H1 (cell line): ENCODE results near the gene ELOVL3. TPM values are rescaled to one million over a fixed set of nuclear protein-coding genes. Genes with fewer than 3 reads are reported as not detected.

Experiments used
- CTCF ChIA-PET: fragments of 300-600 bp; sonication (Branson Sonifier 250); formaldehyde crosslinking; loops from one replicate; lab custom pipeline; 2021; ENCODE audit not compliant: partially characterized antibody; lab: Charles Lee
- POLR2A ChIA-PET: fragments of 300-600 bp; sonication (Branson Sonifier 250); formaldehyde crosslinking; loops from one replicate; lab custom pipeline; 2021; ENCODE audit warnings: inconsistent platforms; ENCODE audit not compliant: partially characterized antibody; lab: Charles Lee
- DNase-seq, 2 experiments: peaks; one replicate each; pipeline versions ENCODE4 v3.0.0 to v3.0.0-alpha.2; 2010 to 2022; ENCODE audit warnings: low spot score in 2 of 2, low read depth in 1 of 2, mixed read lengths in 1 of 2
- FAIRE-seq: peaks from 2 replicates; lab custom pipeline; 2011; peaks lifted over from hg19 to GRCh38; lab: Jason Lieb, UNC
- H2AFZ ChIP-seq: 2 replicates; pipeline ENCODE4 v1.8.1; 2012; ENCODE audit warnings: low read length, inconsistent platforms
- H2AK5ac ChIP-seq: 2 replicates; pipeline ENCODE4 v1.6.1; 2013; ENCODE audit warnings: low read depth, low read length
- H2BK120ac ChIP-seq: replicated peaks from 2 replicates; pipeline ENCODE3; 2013; ENCODE audit warnings: low read depth, low read length, inconsistent platforms
- H2BK12ac ChIP-seq: 2 replicates; pipeline ENCODE4 v1.6.1; 2013; ENCODE audit warnings: low read depth, low read length
- H2BK15ac ChIP-seq: 2 replicates; pipeline ENCODE4 v1.6.1; 2013; ENCODE audit warnings: low read length
- H2BK20ac ChIP-seq: 2 replicates; pipeline ENCODE4 v1.6.1; 2013; ENCODE audit warnings: low read length
- H2BK5ac ChIP-seq: 2 replicates; pipeline ENCODE4 v1.6.1; 2013; ENCODE audit warnings: low read depth, low read length
- H3K14ac ChIP-seq: 2 replicates; pipeline ENCODE4 v1.6.1; 2013; ENCODE audit warnings: inconsistent platforms; ENCODE audit not compliant: insufficient read length
- H3K18ac ChIP-seq: 2 replicates; pipeline ENCODE4 v1.6.1; 2013; ENCODE audit warnings: low read length; ENCODE audit errors: extremely low read depth
- H3K23ac ChIP-seq: 2 replicates; pipeline ENCODE4 v1.6.1; 2013; ENCODE audit warnings: inconsistent platforms; ENCODE audit not compliant: insufficient read length
- H3K23me2 ChIP-seq: 2 replicates; pipeline ENCODE4 v1.6.1; 2013; ENCODE audit warnings: low read depth, low read length
- H3K27ac ChIP-seq: 2 replicates; pipeline ENCODE4 v1.6.1; 2011; ENCODE audit warnings: low read depth, low read length, inconsistent platforms
- H3K27me3 ChIP-seq, 4 experiments: replicated peaks in 1 of 4; 1 replicate in 1 of 4; 2 replicates in 3 of 4; pipeline versions ENCODE4 v1.6.1 to v1.8.1; 2011 to 2013; ENCODE audit warnings: low read length in 3 of 4, mild to moderate bottlenecking in 3 of 4, inconsistent platforms in 2 of 4, mixed read lengths in 2 of 4, moderate library complexity in 1 of 4; ENCODE audit not compliant: control insufficient read depth in 3 of 4, insufficient read depth in 3 of 4; ENCODE audit errors: extremely low read depth in 1 of 4
- H3K36me3 ChIP-seq, 4 experiments: 2 replicates each; pipeline versions ENCODE4 v1.6.1 to v1.8.1; 2011 to 2013; ENCODE audit warnings: mild to moderate bottlenecking in 4 of 4, low read length in 3 of 4, moderate library complexity in 2 of 4, control low read depth in 1 of 4, inconsistent platforms in 1 of 4; ENCODE audit not compliant: insufficient read depth in 4 of 4, control insufficient read depth in 2 of 4
- H3K4ac ChIP-seq: replicated peaks from 2 replicates; pipeline ENCODE3; 2013; ENCODE audit warnings: low read length, low read depth, mixed read lengths, inconsistent platforms; ENCODE audit not compliant: insufficient read length
- H3K4me1 ChIP-seq, 4 experiments: replicated peaks in 1 of 4; 1 replicate in 1 of 4; 2 replicates in 3 of 4; pipeline versions ENCODE4 v1.6.1 to v1.8.1; 2011 to 2013; ENCODE audit warnings: low read length in 3 of 4, inconsistent platforms in 2 of 4, mixed read lengths in 1 of 4; ENCODE audit not compliant: insufficient read depth in 4 of 4, control insufficient read depth in 3 of 4
- H3K4me2 ChIP-seq, 2 experiments: 2 replicates each; pipeline versions ENCODE4 v1.6.1 to v1.8.1; 2011 to 2013; ENCODE audit warnings: low read depth in 2 of 2, low read length in 2 of 2, control low read depth in 1 of 2, inconsistent platforms in 1 of 2, mild to moderate bottlenecking in 1 of 2; ENCODE audit not compliant: insufficient read depth in 1 of 2
- H3K4me3 ChIP-seq, 4 experiments: fragments of 200-600, 300-600 bp in 1 of 4; sonication (generic), shearing (Covaris generic), sonication (Bioruptor Twin) in 1 of 4; 2 replicates each; pipeline versions ENCODE4 v1.5.1 to v1.8.1; 2011 to 2016; ENCODE audit warnings: low read length in 4 of 4, low read depth in 3 of 4, control low read depth in 2 of 4, inconsistent platforms in 2 of 4, mild to moderate bottlenecking in 2 of 4, mixed read lengths in 1 of 4, moderate library complexity in 1 of 4; ENCODE audit not compliant: insufficient read depth in 2 of 4; ENCODE audit errors: extremely low read depth in 1 of 4
- H3K56ac ChIP-seq: replicated peaks from 2 replicates; pipeline ENCODE3; 2013; ENCODE audit warnings: low read depth, mild to moderate bottlenecking, mixed read lengths, low read length, inconsistent platforms; ENCODE audit not compliant: insufficient read length
- H3K79me1 ChIP-seq: 2 replicates; pipeline ENCODE4 v1.6.1; 2013; ENCODE audit warnings: low read depth, low read length, control low read depth
- H3K79me2 ChIP-seq, 2 experiments: 2 replicates each; pipeline versions ENCODE4 v1.6.1 to v1.8.1; 2012 to 2013; ENCODE audit warnings: low read length in 2 of 2, mild to moderate bottlenecking in 2 of 2, inconsistent platforms in 1 of 2; ENCODE audit not compliant: insufficient read depth in 2 of 2, control insufficient read depth in 1 of 2
- H3K9ac ChIP-seq, 4 experiments: replicated peaks in 1 of 4; 1 replicate in 1 of 4; 2 replicates in 3 of 4; pipeline versions ENCODE4 v1.6.1 to v1.8.1; 2011 to 2013; ENCODE audit warnings: low read depth in 3 of 4, low read length in 3 of 4, control low read depth in 2 of 4, mild to moderate bottlenecking in 2 of 4, moderate library complexity in 2 of 4, inconsistent platforms in 1 of 4; ENCODE audit errors: extremely low read depth in 1 of 4
- H3K9me3 ChIP-seq, 2 experiments: 2 replicates each; pipeline versions ENCODE4 v1.6.1 to v1.8.1; 2012 to 2013; ENCODE audit warnings: mild to moderate bottlenecking in 2 of 2, moderate library complexity in 2 of 2, control low read depth in 1 of 2, inconsistent platforms in 1 of 2, low read depth in 1 of 2, low read length in 1 of 2, mixed read lengths in 1 of 2; ENCODE audit not compliant: insufficient read depth in 2 of 2
- H4K20me1 ChIP-seq, 2 experiments: replicated peaks in 1 of 2; 2 replicates each; pipeline versions ENCODE3 to v1.8.1; 2011 to 2013; ENCODE audit warnings: inconsistent platforms in 2 of 2, low read length in 2 of 2, mild to moderate bottlenecking in 1 of 2; ENCODE audit not compliant: insufficient read depth in 2 of 2, control insufficient read depth in 1 of 2
- H4K5ac ChIP-seq: 2 replicates; pipeline ENCODE4 v1.6.1; 2013; ENCODE audit warnings: low read length, low read depth, mixed read lengths, inconsistent platforms; ENCODE audit not compliant: insufficient read length
- H4K8ac ChIP-seq: 2 replicates; pipeline ENCODE4 v1.8.0; 2013; ENCODE audit warnings: mild to moderate bottlenecking, moderate library complexity, low read length, inconsistent platforms; ENCODE audit not compliant: insufficient read depth; ENCODE audit errors: extremely low read depth
- H4K91ac ChIP-seq: replicated peaks from 2 replicates; pipeline ENCODE3; 2013; ENCODE audit warnings: low read length, mixed read lengths, inconsistent platforms; ENCODE audit not compliant: insufficient read length
- BRCA1 ChIP-seq: IDR thresholded peaks from 2 replicates; pipeline ENCODE4 v1.6.1; 2012; ENCODE audit warnings: low read depth, low read length, improper control_type of control experiment
- CHD2 ChIP-seq: IDR thresholded peaks from 2 replicates; pipeline ENCODE4 v1.6.1; 2012; ENCODE audit warnings: low read length, improper control_type of control experiment
- CREB1 ChIP-seq: IDR thresholded peaks from 2 replicates; pipeline ENCODE4 v1.6.1; 2012; ENCODE audit warnings: inconsistent platforms
- FOSL1 ChIP-seq: IDR thresholded peaks from 2 replicates; pipeline ENCODE4 v1.6.1; 2011; ENCODE audit warnings: mild to moderate bottlenecking, low read depth, low read length, moderate library complexity; ENCODE audit not compliant: insufficient read depth
- RNF2 ChIP-seq: fragments of 200-900, 300-1000 bp; sonication (generic); IDR thresholded peaks from 2 replicates; pipeline ENCODE4 v1.7.1; 2016; ENCODE audit warnings: borderline replicate concordance, low read depth, mild to moderate bottlenecking, antibody characterized with exemption, low read length; ENCODE audit not compliant: poor library complexity, severe bottlenecking; ENCODE audit errors: missing control alignments
- TAF1 ChIP-seq: IDR thresholded peaks from 2 replicates; pipeline ENCODE4 v1.6.1; 2011; ENCODE audit warnings: mild to moderate bottlenecking, low read depth, low read length
- TEAD4 ChIP-seq: IDR thresholded peaks from 2 replicates; pipeline ENCODE4 v1.6.1; 2012; ENCODE audit warnings: low read depth, low read length, inconsistent platforms, mixed read lengths
- ZNF274 ChIP-seq: IDR thresholded peaks from 2 replicates; pipeline ENCODE4 v1.7.0; 2012; ENCODE audit warnings: low read length, borderline replicate concordance; ENCODE audit errors: extremely low read depth
- WGBS, 2 experiments: shearing (Covaris generic) in 1 of 2; methylation state at CpG; one replicate each; pipeline versions ENCODE4 v1.1.6 to v1.1.7; 2013 to 2015; ENCODE audit warnings: low lambda C conversion rate in 2 of 2, mixed read lengths in 2 of 2, inconsistent platforms in 1 of 2, low coverage in 1 of 2, missing lambda C conversion rate in 1 of 2; ENCODE audit not compliant: insufficient replicate concordance in 2 of 2, insufficient coverage in 1 of 2, insufficient read length in 1 of 2; ENCODE audit errors: extremely low coverage in 1 of 2, missing lambda C conversion rate in 1 of 2; 5-methylcytosine and 5-hydroxymethylcytosine counted together
- polyA plus RNA-seq, 7 experiments: library from polyadenylated mRNA; depleted of rRNA in 3 of 7; stranded (reverse) in 5 of 7; unstranded in 2 of 7; fragments of >200 nt in 5 of 7; fragments of 200-250 nt in 2 of 7; gene quantifications; 1 replicate in 5 of 7; 2 replicates in 1 of 7; 4 replicates in 1 of 7; pipeline versions ENCODE4 v1.2.1 to v1.2.3, GENCODE V29; 2011 to 2013; ENCODE audit warnings: missing spikeins in 2 of 7, mixed read lengths in 2 of 7
- total RNA-seq: library from RNA; stranded (reverse); fragmentation: NEBNext Ultra II Directional; extraction: Animal tissue kit (Norgen Biotek cat#: 25700); gene quantifications from 2 replicates; pipeline ENCODE4 v1.2.1, GENCODE V29; 2021
- TF ChIP-seq, protein P1 (sequence below), 3 experiments: IDR thresholded peaks; 1 replicate in 2 of 3; 2 replicates in 1 of 3; pipeline versions ENCODE4 v1.5.1 to v1.6.1; 2011; ENCODE audit warnings: low read length in 3 of 3, mild to moderate bottlenecking in 3 of 3, inconsistent platforms in 2 of 3, low read depth in 1 of 3, moderate library complexity in 1 of 3; ENCODE audit not compliant: insufficient read depth in 1 of 3; ENCODE audit errors: control extremely low read depth in 1 of 3
- TF ChIP-seq, protein P2 (sequence below): IDR thresholded peaks from 2 replicates; pipeline ENCODE4 v1.6.1; 2011; ENCODE audit warnings: low read depth, mild to moderate bottlenecking, low read length; ENCODE audit not compliant: insufficient read depth

Gene ELOVL3
- total and polyA plus RNA-seq, 2 of the 8 experiments (the other 6 are each of a cell fraction or from before 2014, with no cell fraction given), result 0.27 TPM; not detected in 1

DNA sequence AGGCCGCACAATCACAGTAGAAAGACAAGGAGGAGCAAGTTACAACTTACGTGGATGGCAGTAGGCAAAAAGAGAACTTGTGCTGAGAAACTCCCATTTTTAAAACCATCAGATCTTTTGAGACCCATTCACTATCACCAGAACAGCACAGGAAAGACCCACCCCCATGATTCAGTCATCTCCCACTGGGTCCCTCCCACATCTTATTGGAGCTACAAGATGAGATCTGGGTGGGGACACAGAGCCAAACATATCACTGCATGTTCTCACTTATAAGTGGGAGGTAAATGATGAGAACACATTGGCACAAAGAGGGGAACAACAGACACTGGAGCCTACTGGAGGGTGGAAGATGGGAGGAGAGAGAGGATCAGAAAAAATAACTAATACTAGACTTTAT lies 41.5 kb upstream of the ELOVL3 start:
- POLR2A ChIA-PET, result no interaction called here

More for the DNA sequence above, 41.5 kb upstream of the ELOVL3 start:
- Histone ChIP-seq H3K4me3 (no peak overlapping the region), H2AFZ (no peak overlapping the region), H2BK20ac (no peak overlapping the region), H3K14ac (no peak overlapping the region), H2BK12ac (no peak overlapping the region), H3K36me3 (no peaks in the 10 kb centered on the region), H3K79me1 (no peaks in the 10 kb centered on the region), H4K91ac (no peak overlapping the region), H4K20me1 (no peaks in the 10 kb centered on the region), H3K4me1 (no peaks in the 10 kb centered on the region), H3K4ac (no peak overlapping the region), H2AK5ac (no peak overlapping the region), H2BK15ac (no peak overlapping the region), H3K27ac (no peak overlapping the region), H3K27me3 (no peaks in the 10 kb centered on the region), H3K56ac (no peak overlapping the region), H3K9ac (no peak overlapping the region), H3K23ac (no peak overlapping the region), H3K79me2 (no peaks in the 10 kb centered on the region), H3K4me2 (no peak overlapping the region), H3K9me3 (peaks cover 13 to 16% of the 10 kb centered on the region in 2 experiments; a peak in 3 of 4 replicates), H2BK5ac (no peak overlapping the region), H4K5ac (no peak overlapping the region), H4K8ac (no peak overlapping the region), H3K23me2 (no peaks in the 10 kb centered on the region), H3K18ac (no peak overlapping the region), H2BK120ac (no peak overlapping the region)
- FAIRE-seq, result no peak
- CTCF ChIA-PET, result interaction anchor here (0.9 to 1.4 kb wide), 3 partner anchors 14 to 47 kb away, joined by 3 to 4 read pairs (median 3); no protein-coding TSS in a partner anchor
- DNase-seq, result no peak
- TF ChIP-seq CREB1 (no peak), TEAD4 (no peak), BRCA1 (no peak), TAF1 (no peak), ZNF274 (no peak), CHD2 (no peak), RNF2 (no peak), FOSL1 (no peak)
- TF ChIP-seq, protein P1, sequence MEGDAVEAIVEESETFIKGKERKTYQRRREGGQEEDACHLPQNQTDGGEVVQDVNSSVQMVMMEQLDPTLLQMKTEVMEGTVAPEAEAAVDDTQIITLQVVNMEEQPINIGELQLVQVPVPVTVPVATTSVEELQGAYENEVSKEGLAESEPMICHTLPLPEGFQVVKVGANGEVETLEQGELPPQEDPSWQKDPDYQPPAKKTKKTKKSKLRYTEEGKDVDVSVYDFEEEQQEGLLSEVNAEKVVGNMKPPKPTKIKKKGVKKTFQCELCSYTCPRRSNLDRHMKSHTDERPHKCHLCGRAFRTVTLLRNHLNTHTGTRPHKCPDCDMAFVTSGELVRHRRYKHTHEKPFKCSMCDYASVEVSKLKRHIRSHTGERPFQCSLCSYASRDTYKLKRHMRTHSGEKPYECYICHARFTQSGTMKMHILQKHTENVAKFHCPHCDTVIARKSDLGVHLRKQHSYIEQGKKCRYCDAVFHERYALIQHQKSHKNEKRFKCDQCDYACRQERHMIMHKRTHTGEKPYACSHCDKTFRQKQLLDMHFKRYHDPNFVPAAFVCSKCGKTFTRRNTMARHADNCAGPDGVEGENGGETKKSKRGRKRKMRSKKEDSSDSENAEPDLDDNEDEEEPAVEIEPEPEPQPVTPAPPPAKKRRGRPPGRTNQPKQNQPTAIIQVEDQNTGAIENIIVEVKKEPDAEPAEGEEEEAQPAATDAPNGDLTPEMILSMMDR (IDR thresholded peaks at IDR 0.05; ENCODE audit: control extremely low read depth in 1 of 3, insufficient read depth in 1 of 3, low read depth in 1 of 3, low read length in 3 of 3), result no peak
- TF ChIP-seq, protein P2, sequence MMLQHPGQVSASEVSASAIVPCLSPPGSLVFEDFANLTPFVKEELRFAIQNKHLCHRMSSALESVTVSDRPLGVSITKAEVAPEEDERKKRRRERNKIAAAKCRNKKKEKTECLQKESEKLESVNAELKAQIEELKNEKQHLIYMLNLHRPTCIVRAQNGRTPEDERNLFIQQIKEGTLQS, result no peak
- WGBS, 2 experiments, result 86% methylated on average over 2 of the region's 2 CpGs; no CpG with 5 or more reads in 1 of the 2 experiments
